ENCODE measurements around the gene NHS. TPM values are rescaled to one million over a fixed set of nuclear protein-coding genes. Genes with fewer than 3 reads are reported as not detected.

Gene NHS
- total RNA-seq, 4 donors from 2014 or later: 4.6 to 9.9 (median 7.2) TPM

DNA sequence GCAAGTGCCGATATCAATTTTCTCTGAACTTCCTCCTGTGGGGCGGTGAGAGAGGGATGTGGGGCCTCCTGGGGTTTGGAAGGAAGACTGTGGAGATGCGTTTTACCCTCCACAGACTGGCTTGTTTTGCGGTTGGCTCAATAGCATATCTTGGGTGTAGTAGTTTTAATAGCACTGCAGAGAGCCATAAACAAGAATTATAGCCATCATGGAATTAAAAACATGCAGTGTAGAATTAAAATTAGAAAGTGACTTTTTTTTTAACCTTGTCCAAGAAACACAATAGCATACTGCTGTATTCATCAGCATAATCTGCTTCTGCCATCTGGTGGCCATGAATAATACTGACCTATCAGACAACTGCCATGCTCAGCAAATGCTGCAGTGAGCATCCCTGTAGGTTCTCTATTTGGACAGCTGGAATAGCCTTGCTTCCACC, 315.0 kb downstream of the NHS start:
- Histone ChIP-seq H3K36me3 (no peaks in the 10 kb centered on the region), H3K27me3 (no peaks in the 10 kb centered on the region), H3K4me1 (peaks cover 2% of the 10 kb centered on the region), H3K9me3 (no peaks in the 10 kb centered on the region), H3K4me3 (no peak overlapping the region), H3K27ac (no peak overlapping the region)
- 40% methylated on average over 4 of the region's 4 CpGs for WGBS
- no peak for DNase-seq (ENCODE audit: low spot score in 2 of 2)
- no peak for TF ChIP-seq POLR2A (IDR thresholded peaks at IDR 0.05)
- TF ChIP-seq, protein P1, sequence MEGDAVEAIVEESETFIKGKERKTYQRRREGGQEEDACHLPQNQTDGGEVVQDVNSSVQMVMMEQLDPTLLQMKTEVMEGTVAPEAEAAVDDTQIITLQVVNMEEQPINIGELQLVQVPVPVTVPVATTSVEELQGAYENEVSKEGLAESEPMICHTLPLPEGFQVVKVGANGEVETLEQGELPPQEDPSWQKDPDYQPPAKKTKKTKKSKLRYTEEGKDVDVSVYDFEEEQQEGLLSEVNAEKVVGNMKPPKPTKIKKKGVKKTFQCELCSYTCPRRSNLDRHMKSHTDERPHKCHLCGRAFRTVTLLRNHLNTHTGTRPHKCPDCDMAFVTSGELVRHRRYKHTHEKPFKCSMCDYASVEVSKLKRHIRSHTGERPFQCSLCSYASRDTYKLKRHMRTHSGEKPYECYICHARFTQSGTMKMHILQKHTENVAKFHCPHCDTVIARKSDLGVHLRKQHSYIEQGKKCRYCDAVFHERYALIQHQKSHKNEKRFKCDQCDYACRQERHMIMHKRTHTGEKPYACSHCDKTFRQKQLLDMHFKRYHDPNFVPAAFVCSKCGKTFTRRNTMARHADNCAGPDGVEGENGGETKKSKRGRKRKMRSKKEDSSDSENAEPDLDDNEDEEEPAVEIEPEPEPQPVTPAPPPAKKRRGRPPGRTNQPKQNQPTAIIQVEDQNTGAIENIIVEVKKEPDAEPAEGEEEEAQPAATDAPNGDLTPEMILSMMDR (IDR thresholded peaks at IDR 0.05): peak; percentile 44 to 52

DNA sequence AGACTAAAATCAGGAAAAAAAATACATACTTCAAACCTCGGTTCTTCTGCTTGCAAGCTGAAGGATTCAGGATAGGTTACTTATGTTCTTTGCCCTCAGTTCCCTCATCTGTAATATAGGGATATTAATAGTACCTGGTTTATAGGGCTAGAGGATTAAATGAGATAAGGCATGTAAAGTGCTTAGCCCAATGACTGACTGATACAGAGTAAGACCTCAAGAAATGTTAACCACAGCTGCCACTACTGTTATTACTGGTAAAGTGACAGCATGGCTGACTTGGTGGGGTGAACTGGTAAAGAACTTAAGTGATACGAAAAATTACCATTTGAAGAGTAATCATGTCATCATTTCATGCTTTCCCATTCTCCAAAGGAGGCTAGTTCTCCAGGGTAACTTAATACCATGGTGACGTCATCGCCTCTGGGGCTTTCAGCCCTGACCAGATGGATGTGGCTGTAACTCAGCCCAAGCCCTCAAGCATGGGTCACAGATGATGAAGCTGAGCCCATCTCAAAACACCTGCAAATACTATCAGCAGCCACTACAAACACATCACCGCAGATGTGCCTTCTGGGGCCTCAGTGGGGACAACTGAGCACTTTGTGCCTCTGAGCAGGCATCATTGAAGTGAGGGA, 317.8 kb downstream of the NHS start:
- Histone ChIP-seq H3K36me3 (no peaks in the 10 kb centered on the region), H3K27me3 (no peaks in the 10 kb centered on the region), H3K27ac (no peak overlapping the region), H3K4me1 (peaks cover 2% of the 10 kb centered on the region), H3K4me3 (no peak overlapping the region), H3K9me3 (no peaks in the 10 kb centered on the region)
- WGBS: 78% methylated on average over 5 of the region's 5 CpGs
- TF ChIP-seq POLR2AphosphoS5 (IDR thresholded peaks at IDR 0.05): no peak
- TF ChIP-seq EP300 (IDR thresholded peaks at IDR 0.05): no peak
- no peak for TF ChIP-seq POLR2A (IDR thresholded peaks at IDR 0.05)
- TF ChIP-seq, protein P1 (IDR thresholded peaks at IDR 0.05): no peak
- DNase-seq (ENCODE audit: low spot score in 2 of 2): no peak

DNA sequence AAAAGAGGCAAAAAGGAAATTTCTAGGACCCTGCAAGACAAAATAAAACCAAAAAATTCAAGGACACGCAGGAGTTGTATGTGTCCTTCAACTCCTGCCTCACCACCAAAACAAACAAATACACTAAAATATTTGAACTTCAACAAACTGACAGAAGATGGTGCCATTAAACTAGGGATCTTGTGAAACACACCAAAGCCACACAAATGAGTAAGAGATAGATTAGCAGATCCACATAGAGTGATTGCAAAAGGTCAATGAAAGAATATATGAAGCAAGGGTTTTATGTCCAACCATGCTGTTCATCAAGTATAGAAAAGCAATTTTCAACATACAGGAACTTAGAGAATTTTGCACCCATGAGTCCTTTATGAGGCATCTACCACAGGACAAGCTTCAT, 322.2 kb downstream of the NHS start:
- no peaks in the 10 kb centered on the region for H3K27me3 ChIP-seq
- H3K27ac ChIP-seq: no peak overlapping the region
- no peak for DNase-seq (ENCODE audit: low spot score in 2 of 2)
- no peaks in the 10 kb centered on the region for H3K4me1 ChIP-seq
- no peak overlapping the region for H3K4me3 ChIP-seq
- TF ChIP-seq, protein P1 (IDR thresholded peaks at IDR 0.05): no peak
- TF ChIP-seq EP300 (IDR thresholded peaks at IDR 0.05) (no peak), POLR2A (IDR thresholded peaks at IDR 0.05) (no peak), POLR2AphosphoS5 (IDR thresholded peaks at IDR 0.05) (no peak)
- H3K36me3 ChIP-seq: no peaks in the 10 kb centered on the region
- no peaks in the 10 kb centered on the region for H3K9me3 ChIP-seq
- WGBS: 74% methylated on average over 1 of the region's 1 CpG

DNA sequence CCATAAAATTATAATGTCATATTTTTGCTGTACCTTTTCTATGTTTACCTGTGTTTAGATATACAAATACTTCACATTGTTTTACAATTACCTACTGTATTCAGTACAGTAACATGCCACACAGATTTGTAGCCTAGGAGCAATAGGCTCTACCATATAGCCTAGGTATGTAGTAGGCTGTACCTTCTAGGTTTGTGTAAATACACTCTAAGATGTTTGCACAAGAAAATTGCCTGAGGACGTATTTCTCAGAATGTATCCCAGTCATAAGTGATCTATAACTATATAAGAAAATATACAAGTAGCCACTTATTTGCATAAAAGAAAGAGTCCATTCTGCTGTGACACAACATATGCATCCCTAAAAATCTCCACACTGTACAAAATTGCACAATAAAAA, 326.0 kb downstream of the NHS start:
- Histone ChIP-seq H3K4me1 (no peaks in the 10 kb centered on the region), H3K36me3 (no peaks in the 10 kb centered on the region), H3K27me3 (no peaks in the 10 kb centered on the region), H3K4me3 (no peak overlapping the region), H3K27ac (no peak overlapping the region), H3K9me3 (no peaks in the 10 kb centered on the region)
- DNase-seq (ENCODE audit: low spot score in 2 of 2): no peak
- 88% methylated on average over 1 of the region's 1 CpG for WGBS
- TF ChIP-seq POLR2AphosphoS5 (IDR thresholded peaks at IDR 0.05) (no peak), POLR2A (IDR thresholded peaks at IDR 0.05) (no peak), EP300 (IDR thresholded peaks at IDR 0.05) (no peak)
- TF ChIP-seq, protein P1 (IDR thresholded peaks at IDR 0.05): no peak

DNA sequence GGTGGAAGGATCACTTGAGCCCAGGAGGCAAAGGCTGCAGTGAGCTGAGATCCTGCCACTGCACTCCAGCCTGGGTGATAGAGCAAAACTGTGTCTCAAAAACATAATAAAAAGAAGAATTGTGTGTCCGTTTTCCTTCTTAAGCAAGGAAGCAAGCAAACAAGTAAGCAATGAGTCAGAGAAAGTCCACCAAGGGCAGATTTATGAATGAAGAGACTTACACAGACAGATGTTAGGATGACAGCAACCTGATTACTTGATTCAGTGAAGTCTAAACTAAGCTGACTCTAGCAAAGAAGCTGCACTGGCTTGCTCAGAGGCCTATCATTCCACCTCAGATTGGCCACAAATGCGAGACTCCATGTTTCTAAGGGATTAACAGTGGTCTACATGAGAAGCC, 328.2 kb downstream of the NHS start:
- no peak overlapping the region for H3K4me3 ChIP-seq
- no peaks in the 10 kb centered on the region for H3K9me3 ChIP-seq
- TF ChIP-seq POLR2A (IDR thresholded peaks at IDR 0.05) (no peak), POLR2AphosphoS5 (IDR thresholded peaks at IDR 0.05) (no peak), EP300 (IDR thresholded peaks at IDR 0.05) (no peak)
- TF ChIP-seq, protein P1 (IDR thresholded peaks at IDR 0.05): no peak
- no peaks in the 10 kb centered on the region for H3K4me1 ChIP-seq
- WGBS: 72% methylated on average over 2 of the region's 2 CpGs
- no peaks in the 10 kb centered on the region for H3K27me3 ChIP-seq
- no peak for DNase-seq (ENCODE audit: low spot score in 2 of 2)
- H3K27ac ChIP-seq: no peak overlapping the region
- H3K36me3 ChIP-seq: no peaks in the 10 kb centered on the region
